GM23338 (cell line): ENCODE data around the gene ERN1. TPM values are rescaled to one million over a fixed set of nuclear protein-coding genes. Genes with fewer than 3 reads are reported as not detected.

Experiments used
- ATAC-seq: fragments of 200-7000 bp; cut with Tn5 transposase; 3 replicates; pipeline ENCODE4 v1.9.1; 2020
- DNase-seq: peaks from one replicate; pipeline ENCODE4 v3.0.0-alpha.2; 2015; ENCODE audit warnings: low spot score
- H2AFZ ChIP-seq: fragments of 200-600 bp; sonication (generic); 2 replicates; pipeline ENCODE4 v1.8.0; 2016; ENCODE audit warnings: antibody characterized with exemption, mild to moderate bottlenecking, moderate library complexity
- H3F3A ChIP-seq: fragments of 200-600 bp; sonication (generic); replicated peaks from 2 replicates; pipeline ENCODE4 v1.8.0; 2017; ENCODE audit warnings: antibody characterized with exemption, mixed run types, low read depth
- H3K27ac ChIP-seq: fragments of 200-600 bp; sonication (generic); 2 replicates; pipeline ENCODE4 v1.6.1; 2016; ENCODE audit warnings: low read depth
- H3K27me3 ChIP-seq: fragments of 200-600 bp; sonication (generic); 2 replicates; pipeline ENCODE4 v1.8.0; 2016; ENCODE audit warnings: mild to moderate bottlenecking, mixed run types, moderate library complexity; ENCODE audit not compliant: insufficient read depth
- H3K36me3 ChIP-seq: fragments of 200-600 bp; sonication (generic); 2 replicates; pipeline ENCODE4 v1.8.0; 2016; ENCODE audit warnings: mild to moderate bottlenecking; ENCODE audit not compliant: insufficient read depth
- H3K4me1 ChIP-seq: fragments of 200-600 bp; sonication (generic); 2 replicates; pipeline ENCODE4 v1.8.0; 2016; ENCODE audit warnings: mild to moderate bottlenecking, moderate library complexity; ENCODE audit not compliant: insufficient read depth
- H3K4me2 ChIP-seq: fragments of 200-600 bp; sonication (generic); 2 replicates; pipeline ENCODE4 v1.7.1; 2017; ENCODE audit warnings: mixed run types
- H3K4me3 ChIP-seq: fragments of 200-600 bp; sonication (generic); 2 replicates; pipeline ENCODE4 v1.6.1; 2016; ENCODE audit warnings: mixed run types
- H3K79me2 ChIP-seq: fragments of 200-600 bp; sonication (generic); replicated peaks from 2 replicates; pipeline ENCODE4 v1.8.0; 2017; ENCODE audit warnings: mild to moderate bottlenecking; ENCODE audit not compliant: insufficient read depth
- H3K9me2 ChIP-seq: fragments of 200-600 bp; sonication (generic); 2 replicates; pipeline ENCODE4 v1.8.0; 2017; ENCODE audit not compliant: insufficient read depth
- H4K20me1 ChIP-seq: fragments of 200-600 bp; sonication (generic); replicated peaks from 2 replicates; pipeline ENCODE4 v1.8.0; 2017; ENCODE audit warnings: mild to moderate bottlenecking; ENCODE audit not compliant: insufficient read depth
- H3K27ac Mint-ChIP-seq: 2 replicates; pipeline ENCODE4 v1.8.0; 2020; ENCODE audit warnings: inconsistent platforms, mild to moderate bottlenecking, moderate library complexity, mixed read lengths
- H3K27me3 Mint-ChIP-seq: 3 replicates; pipeline ENCODE4 v1.8.0; 2022; ENCODE audit warnings: low read depth, mild to moderate bottlenecking, moderate library complexity, mixed read lengths, inconsistent platforms; ENCODE audit not compliant: insufficient read depth, poor library complexity
- H3K36me3 Mint-ChIP-seq: 3 replicates; pipeline ENCODE4 v1.8.0; 2021; ENCODE audit warnings: low read depth, mild to moderate bottlenecking, inconsistent platforms, moderate library complexity, mixed read lengths
- H3K4me1 Mint-ChIP-seq: 3 replicates; pipeline ENCODE4 v1.8.0; 2020; ENCODE audit warnings: mild to moderate bottlenecking, inconsistent platforms, mixed read lengths
- H3K4me3 Mint-ChIP-seq: 3 replicates; pipeline ENCODE4 v1.8.0; 2021; ENCODE audit warnings: moderate library complexity, mild to moderate bottlenecking, inconsistent platforms, mixed read lengths
- H3K9me3 Mint-ChIP-seq: 3 replicates; pipeline ENCODE4 v1.8.0; 2020; ENCODE audit warnings: moderate library complexity, mild to moderate bottlenecking, inconsistent platforms, mixed read lengths
- CREB1 ChIP-seq: fragments of 250-450 bp; sonication (Bioruptor Pico); IDR thresholded peaks from 2 replicates; pipeline ENCODE4 v1.5.0; 2020; ENCODE audit warnings: low read depth, mild to moderate bottlenecking, moderate library complexity
- EZH2 ChIP-seq: fragments of 200-600 bp; sonication (generic); IDR thresholded peaks from one replicate; pipeline ENCODE4 v1.8.0; 2017; ENCODE audit warnings: antibody characterized with exemption, mild to moderate bottlenecking, low read depth; ENCODE audit not compliant: unreplicated experiment
- EZH2phosphoT487 ChIP-seq: fragments of 200-600 bp; sonication (generic); IDR thresholded peaks from one replicate; pipeline ENCODE4 v1.8.1; 2018; ENCODE audit warnings: antibody characterized with exemption; ENCODE audit not compliant: unreplicated experiment
- JUNB ChIP-seq: IDR thresholded peaks from one replicate; pipeline ENCODE4 v1.6.1; 2016; ENCODE audit warnings: antibody characterized with exemption; ENCODE audit not compliant: unreplicated experiment
- POLR2AphosphoS5 ChIP-seq: IDR thresholded peaks from 2 replicates; pipeline ENCODE4 v1.6.1; 2016; ENCODE audit warnings: antibody characterized with exemption, low read depth
- STAT1 ChIP-seq: IDR thresholded peaks from one replicate; pipeline ENCODE4 v1.6.1; 2016; ENCODE audit warnings: antibody characterized with exemption; ENCODE audit not compliant: unreplicated experiment
- ZNF331 ChIP-seq: fragments of 250-450 bp; sonication (Bioruptor Pico); IDR thresholded peaks from 2 replicates; pipeline ENCODE4 v1.5.0; 2020; ENCODE audit warnings: low read depth, mild to moderate bottlenecking, moderate library complexity
- polyA plus RNA-seq: library from polyadenylated mRNA; unstranded; fragments of >200 nt; fragmentation: Nextera tagmentation; extraction: Ambion mirVana; gene quantifications from 2 replicates; pipeline ENCODE4 v1.2.1, GENCODE V29; 2016
- total RNA-seq: library from RNA; depleted of rRNA; stranded (reverse); fragments of >200 nt; shearing (Covaris generic); gene quantifications from 2 replicates; pipeline ENCODE4 v1.2.3, GENCODE V29; 2014
- TF ChIP-seq, protein P1 (sequence below): IDR thresholded peaks from one replicate; pipeline ENCODE4 v1.6.1; 2018; ENCODE audit warnings: antibody characterized with exemption; ENCODE audit not compliant: unreplicated experiment
- TF ChIP-seq, protein P2 (sequence below), 2 experiments: fragments of 200-600 bp in 1 of 2; sonication (generic) in 1 of 2; conservative IDR thresholded peaks; 2 replicates each; pipeline versions ENCODE4 v1.5.1 to v1.6.1; 2016 to 2017; ENCODE audit warnings: antibody characterized with exemption in 2 of 2, low read depth in 2 of 2, mild to moderate bottlenecking in 2 of 2, moderate library complexity in 1 of 2

Gene ERN1
- total and polyA plus RNA-seq, 2 experiments from 2014 or later, result 5.9 to 7.5 TPM

DNA sequence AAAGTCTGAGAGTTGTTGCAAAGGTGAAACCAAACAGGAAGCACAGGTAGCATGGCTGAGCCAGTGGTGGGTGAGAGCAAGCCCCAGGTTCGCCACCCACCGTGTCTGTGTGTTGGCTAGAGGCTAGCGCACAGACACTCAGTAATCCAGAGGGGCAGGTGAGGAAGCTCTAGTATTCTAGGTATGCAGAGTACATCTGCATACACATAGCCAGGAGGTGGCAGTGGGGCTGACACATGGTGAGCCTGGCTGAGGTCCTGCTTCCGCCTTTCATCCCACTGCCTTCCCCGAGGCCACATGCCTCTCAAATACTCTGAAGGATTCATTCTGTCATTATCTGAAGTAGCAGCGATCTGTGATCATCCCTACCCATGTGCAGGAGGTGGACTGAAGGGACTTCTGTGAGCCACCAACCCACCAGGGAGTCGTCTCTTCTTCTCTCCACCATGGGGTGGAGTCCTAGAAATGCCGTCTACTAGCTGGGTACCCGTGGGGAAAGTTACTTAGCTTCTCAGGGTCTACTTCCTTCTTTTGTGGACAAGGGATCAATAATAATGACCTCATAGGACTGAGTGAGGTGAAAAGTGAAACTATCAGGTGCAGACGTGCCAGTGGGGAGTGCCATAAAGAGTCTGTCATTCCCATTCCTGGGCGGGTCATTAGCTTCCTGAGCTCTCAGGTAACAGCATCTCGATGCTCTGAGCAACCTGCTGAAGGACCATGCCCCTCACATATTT lies 73.5 kb downstream of the ERN1 start:
- Histone ChIP-seq H3K4me2 (peak overlapping the region; percentile 62), H3K4me3 (no peak overlapping the region), H3F3A (no peaks in the 10 kb centered on the region), H3K36me3 (no peaks in the 10 kb centered on the region), H3K27ac (peak overlapping the region; percentile 74; the same call in 1 of the 2 replicates), H3K27me3 (no peaks in the 10 kb centered on the region), H3K9me2 (0 out of 2 replicates have a peak, but pooled peaks cover 5% of the 10 kb centered on the region), H4K20me1 (no peaks in the 10 kb centered on the region), H3K4me1 (peaks cover 13% of the 10 kb centered on the region), H2AFZ (no peak overlapping the region), H3K79me2 (no peaks in the 10 kb centered on the region)
- peaks cover 5% of the 10 kb centered on the region; the same call in 2 of the 3 replicates for H3K36me3 Mint-ChIP-seq
- peak; percentile 98 for ATAC-seq
- no peaks in the 10 kb centered on the region; the same call in 2 of the 3 replicates for H3K9me3 Mint-ChIP-seq
- H3K4me3 Mint-ChIP-seq, result no peak overlapping the region
- H3K4me1 Mint-ChIP-seq, result peaks cover 19% of the 10 kb centered on the region
- peaks cover 7% of the 10 kb centered on the region for H3K27me3 Mint-ChIP-seq
- H3K27ac Mint-ChIP-seq, result peak overlapping the region; percentile 78; the same call in 1 of the 2 replicates
- DNase-seq, result peak; percentile 77
- TF ChIP-seq EZH2phosphoT487 (no peak), ZNF331 (no peak), EZH2 (no peak), JUNB (no peak), CREB1 (CRISPR knock-in tag) (no peak), POLR2AphosphoS5 (no peak), STAT1 (no peak)
- TF ChIP-seq, protein P1, sequence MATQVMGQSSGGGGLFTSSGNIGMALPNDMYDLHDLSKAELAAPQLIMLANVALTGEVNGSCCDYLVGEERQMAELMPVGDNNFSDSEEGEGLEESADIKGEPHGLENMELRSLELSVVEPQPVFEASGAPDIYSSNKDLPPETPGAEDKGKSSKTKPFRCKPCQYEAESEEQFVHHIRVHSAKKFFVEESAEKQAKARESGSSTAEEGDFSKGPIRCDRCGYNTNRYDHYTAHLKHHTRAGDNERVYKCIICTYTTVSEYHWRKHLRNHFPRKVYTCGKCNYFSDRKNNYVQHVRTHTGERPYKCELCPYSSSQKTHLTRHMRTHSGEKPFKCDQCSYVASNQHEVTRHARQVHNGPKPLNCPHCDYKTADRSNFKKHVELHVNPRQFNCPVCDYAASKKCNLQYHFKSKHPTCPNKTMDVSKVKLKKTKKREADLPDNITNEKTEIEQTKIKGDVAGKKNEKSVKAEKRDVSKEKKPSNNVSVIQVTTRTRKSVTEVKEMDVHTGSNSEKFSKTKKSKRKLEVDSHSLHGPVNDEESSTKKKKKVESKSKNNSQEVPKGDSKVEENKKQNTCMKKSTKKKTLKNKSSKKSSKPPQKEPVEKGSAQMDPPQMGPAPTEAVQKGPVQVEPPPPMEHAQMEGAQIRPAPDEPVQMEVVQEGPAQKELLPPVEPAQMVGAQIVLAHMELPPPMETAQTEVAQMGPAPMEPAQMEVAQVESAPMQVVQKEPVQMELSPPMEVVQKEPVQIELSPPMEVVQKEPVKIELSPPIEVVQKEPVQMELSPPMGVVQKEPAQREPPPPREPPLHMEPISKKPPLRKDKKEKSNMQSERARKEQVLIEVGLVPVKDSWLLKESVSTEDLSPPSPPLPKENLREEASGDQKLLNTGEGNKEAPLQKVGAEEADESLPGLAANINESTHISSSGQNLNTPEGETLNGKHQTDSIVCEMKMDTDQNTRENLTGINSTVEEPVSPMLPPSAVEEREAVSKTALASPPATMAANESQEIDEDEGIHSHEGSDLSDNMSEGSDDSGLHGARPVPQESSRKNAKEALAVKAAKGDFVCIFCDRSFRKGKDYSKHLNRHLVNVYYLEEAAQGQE, result no peak
- TF ChIP-seq, protein P2, sequence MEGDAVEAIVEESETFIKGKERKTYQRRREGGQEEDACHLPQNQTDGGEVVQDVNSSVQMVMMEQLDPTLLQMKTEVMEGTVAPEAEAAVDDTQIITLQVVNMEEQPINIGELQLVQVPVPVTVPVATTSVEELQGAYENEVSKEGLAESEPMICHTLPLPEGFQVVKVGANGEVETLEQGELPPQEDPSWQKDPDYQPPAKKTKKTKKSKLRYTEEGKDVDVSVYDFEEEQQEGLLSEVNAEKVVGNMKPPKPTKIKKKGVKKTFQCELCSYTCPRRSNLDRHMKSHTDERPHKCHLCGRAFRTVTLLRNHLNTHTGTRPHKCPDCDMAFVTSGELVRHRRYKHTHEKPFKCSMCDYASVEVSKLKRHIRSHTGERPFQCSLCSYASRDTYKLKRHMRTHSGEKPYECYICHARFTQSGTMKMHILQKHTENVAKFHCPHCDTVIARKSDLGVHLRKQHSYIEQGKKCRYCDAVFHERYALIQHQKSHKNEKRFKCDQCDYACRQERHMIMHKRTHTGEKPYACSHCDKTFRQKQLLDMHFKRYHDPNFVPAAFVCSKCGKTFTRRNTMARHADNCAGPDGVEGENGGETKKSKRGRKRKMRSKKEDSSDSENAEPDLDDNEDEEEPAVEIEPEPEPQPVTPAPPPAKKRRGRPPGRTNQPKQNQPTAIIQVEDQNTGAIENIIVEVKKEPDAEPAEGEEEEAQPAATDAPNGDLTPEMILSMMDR (conservative IDR thresholded peaks at IDR 0.05; ENCODE audit: low read depth in 2 of 2), result no peak
